K562 (cell line): ENCODE measurements around the gene SERPINA3. TPM values are rescaled to one million over a fixed set of nuclear protein-coding genes. Genes with fewer than 3 reads are reported as not detected.
A peak's percentile ranks its signal among the peaks of the same experiment; 100 is the strongest.

Experiments
- ATAC-seq: fragments of 200-7000 bp; cut with Tn5 transposase; 3 replicates; pipeline ENCODE4 v1.9.1; 2020; ENCODE audit warnings: moderate library complexity
- BruUV-seq: library from RNA; stranded (reverse); fragments of 400-500 nt; replicated peaks from 2 replicates; lab custom pipeline; 2021; lab: Mats Ljungman, UMichigan
- CTCF ChIA-PET: fragments of 300-600 bp; formaldehyde crosslinking; extraction: SDS; loops from one replicate; lab custom pipeline; 2021; ENCODE audit warnings: low intra/inter-chr PET ratio; lab: Yijun Ruan, JAX
- POLR2A ChIA-PET: fragments of 300-600, 350-650 bp; sonication (Branson Sonifier 250); formaldehyde crosslinking; extraction: SDS; loops from one replicate; lab custom pipeline; 2021; ENCODE audit warnings: antibody characterized with exemption, inconsistent platforms; lab: Yijun Ruan, JAX
- DNase-seq, 4 experiments: peaks; one replicate each; pipeline versions ENCODE4 v3.0.0 to v3.0.0-alpha.2; 2011 to 2018; ENCODE audit warnings: low spot score in 3 of 4, mixed read lengths in 3 of 4; ENCODE audit errors: extremely low read depth in 1 of 4
- FAIRE-seq: peaks from 2 replicates; lab custom pipeline; 2011; peaks lifted over from hg19 to GRCh38; lab: Jason Lieb, UNC
- H2AFZ ChIP-seq: 2 replicates; pipeline ENCODE4 v1.6.0; 2011; ENCODE audit warnings: low read depth, low read length, control low read depth, inconsistent platforms
- H3K27ac ChIP-seq: fragments of 200-600 bp; 3 replicates; pipeline ENCODE4 v1.8.0; 2011; ENCODE audit warnings: low read depth, mild to moderate bottlenecking, control low read depth, inconsistent platforms, low read length, moderate library complexity, mixed read lengths; ENCODE audit errors: extremely low read depth
- H3K27me3 ChIP-seq, 2 experiments: fragments of 300-600 bp in 1 of 2; 2 replicates in 1 of 2; 3 replicates in 1 of 2; pipeline versions ENCODE4 v1.6.0 to v1.8.0; 2011; ENCODE audit warnings: inconsistent platforms in 2 of 2, low read length in 2 of 2, mild to moderate bottlenecking in 1 of 2, mixed read lengths in 1 of 2, moderate library complexity in 1 of 2; ENCODE audit not compliant: control insufficient read depth in 2 of 2, insufficient read depth in 2 of 2
- H3K36me3 ChIP-seq: fragments of 300-600 bp; 3 replicates; pipeline ENCODE4 v1.8.0; 2011; ENCODE audit warnings: mild to moderate bottlenecking, low read length, inconsistent platforms; ENCODE audit not compliant: control insufficient read depth, insufficient read depth
- H3K4me1 ChIP-seq, 2 experiments: fragments of 200-600 bp in 1 of 2; replicated peaks in 1 of 2; 2 replicates in 1 of 2; 3 replicates in 1 of 2; pipeline versions ENCODE4 v1.5.1 to v1.8.0; 2011; ENCODE audit warnings: inconsistent platforms in 2 of 2, low read length in 2 of 2, mild to moderate bottlenecking in 1 of 2, mixed read lengths in 1 of 2, moderate library complexity in 1 of 2; ENCODE audit not compliant: control insufficient read depth in 2 of 2, insufficient read depth in 2 of 2
- H3K4me2 ChIP-seq: 2 replicates; pipeline ENCODE4 v1.6.1; 2011; ENCODE audit warnings: low read length, control low read depth, inconsistent platforms, mixed read lengths; ENCODE audit not compliant: insufficient read depth
- H3K4me3 ChIP-seq: fragments of 200-600 bp; sonication (generic), shearing (Covaris generic); 2 replicates; pipeline ENCODE4 v1.5.1; 2016; ENCODE audit warnings: control low read depth, inconsistent platforms
- H3K79me2 ChIP-seq: fragments of 200-600 bp; 3 replicates; pipeline ENCODE4 v1.8.0; 2011; ENCODE audit warnings: low read length, inconsistent platforms; ENCODE audit not compliant: control insufficient read depth, insufficient read depth
- H3K9ac ChIP-seq, 2 experiments: 2 replicates each; pipeline versions ENCODE4 v1.6.0 to v1.6.1; 2011; ENCODE audit warnings: low read depth in 2 of 2, low read length in 2 of 2, control low read depth in 1 of 2, inconsistent platforms in 1 of 2, mild to moderate bottlenecking in 1 of 2, mixed read lengths in 1 of 2; ENCODE audit not compliant: insufficient read depth in 1 of 2
- H3K9me1 ChIP-seq: one replicate; pipeline ENCODE4 v1.6.0; 2011; ENCODE audit warnings: inconsistent platforms, mild to moderate bottlenecking, low read length, moderate library complexity; ENCODE audit not compliant: control insufficient read depth, insufficient read depth
- H3K9me3 ChIP-seq: replicated peaks from 2 replicates; pipeline ENCODE4 v1.5.1; 2011; ENCODE audit warnings: low read depth, low read length, inconsistent platforms; ENCODE audit not compliant: control insufficient read depth, insufficient read depth
- H4K20me1 ChIP-seq: replicated peaks from 2 replicates; pipeline ENCODE4 v1.6.1; 2011; ENCODE audit warnings: low read length, inconsistent platforms, mixed read lengths; ENCODE audit not compliant: control insufficient read depth, insufficient read depth
- ATF3 ChIP-seq, 2 experiments: fragments of 450-650 bp in 1 of 2; sonication (generic) in 1 of 2; formaldehyde crosslinking in 1 of 2; IDR thresholded peaks in 1 of 2; conservative IDR thresholded peaks in 1 of 2; 2 replicates each; pipeline versions ENCODE4 v1.6.1 to v1.8.1; 2016 to 2023; ENCODE audit warnings: mild to moderate bottlenecking in 2 of 2, moderate library complexity in 2 of 2, inconsistent platforms in 1 of 2, missing genetic modification reagents in 1 of 2
- CCNT2 ChIP-seq: IDR thresholded peaks from 2 replicates; pipeline ENCODE4 v1.6.1; 2011; ENCODE audit warnings: borderline replicate concordance, low read depth, mild to moderate bottlenecking, moderate library complexity, mixed read lengths, low read length; ENCODE audit not compliant: insufficient read length; ENCODE audit errors: extremely low read depth
- CEBPB ChIP-seq: fragments of 450-650 bp; IDR thresholded peaks from 2 replicates; pipeline ENCODE4 v1.6.1; 2016; ENCODE audit warnings: missing genetic modification characterization, missing compliant biosample characterization
- CEBPG ChIP-seq, 3 experiments: fragments of 200-800 bp in 1 of 3; sonication (Bioruptor generic) in 1 of 3; sonication (generic) in 1 of 3; formaldehyde crosslinking in 1 of 3; IDR thresholded peaks in 2 of 3; conservative IDR thresholded peaks in 1 of 3; 2 replicates each; pipeline versions ENCODE4 v1.6.1 to v1.8.0; 2016 to 2022; ENCODE audit warnings: missing compliant biosample characterization in 2 of 3, missing genetic modification characterization in 2 of 3, mild to moderate bottlenecking in 1 of 3, missing genetic modification reagents in 1 of 3
- ETV5 ChIP-seq: sonication (generic); formaldehyde crosslinking; IDR thresholded peaks from 2 replicates; pipeline ENCODE4 v1.4.0; 2020; ENCODE audit warnings: low read depth, mild to moderate bottlenecking, missing genetic modification reagents
- FOXJ3 ChIP-seq: sonication (generic); formaldehyde crosslinking; IDR thresholded peaks from 2 replicates; pipeline ENCODE4 v1.4.0; 2020; ENCODE audit warnings: mild to moderate bottlenecking, missing genetic modification reagents
- HNRNPK ChIP-seq: fragments of 200-400 bp; formaldehyde crosslinking; IDR thresholded peaks from one replicate; pipeline ENCODE4 v1.6.1; 2018; ENCODE audit warnings: mild to moderate bottlenecking, low read depth, low read length; ENCODE audit not compliant: poor library complexity, severe bottlenecking
- ILK ChIP-seq: fragments of 450-650 bp; IDR thresholded peaks from 2 replicates; pipeline ENCODE4 v1.6.1; 2016; ENCODE audit warnings: missing genetic modification characterization, low read depth, mild to moderate bottlenecking, missing compliant biosample characterization, moderate library complexity, borderline replicate concordance
- RFX7 ChIP-seq: fragments of 250-450 bp; sonication (Bioruptor Pico); IDR thresholded peaks from 2 replicates; pipeline ENCODE4 v1.5.1; 2021; ENCODE audit warnings: mild to moderate bottlenecking
- TBP ChIP-seq: optimal IDR thresholded peaks from 2 replicates; pipeline ENCODE3; 2011; ENCODE audit warnings: low read depth, low read length, improper control_type of control experiment
- ZNF282 ChIP-seq: sonication (generic); formaldehyde crosslinking; IDR thresholded peaks from 2 replicates; pipeline ENCODE4 v1.8.1; 2023; ENCODE audit warnings: missing genetic modification reagents
- ZNF830 ChIP-seq: fragments of 250-450 bp; sonication (Bioruptor Pico); IDR thresholded peaks from 2 replicates; pipeline ENCODE4 v1.5.0; 2021; ENCODE audit warnings: mild to moderate bottlenecking
- WGBS: fragments of 100-300 bp; shearing (Covaris generic); methylation state at CpG from one replicate; pipeline ENCODE4 v1.1.6; 2016; ENCODE audit warnings: low coverage, mixed read lengths; ENCODE audit not compliant: insufficient coverage; ENCODE audit errors: missing lambda C conversion rate; 5-methylcytosine and 5-hydroxymethylcytosine counted together
- in situ Hi-C: fragments of 300-500 bp; cut with MboI; formaldehyde crosslinking; loops from 4 replicates; pipeline ENCODE4 v1.15.0; 2018; ENCODE audit warnings: inconsistent platforms, mixed read lengths
- intact Hi-C: fragments of 100-400 bp; cut with micrococcal nuclease; formaldehyde crosslinking; loops from 2 replicates; pipeline ENCODE4 v1.14.2; 2022
- polyA plus RNA-seq, 8 experiments: library from polyadenylated mRNA; depleted of rRNA in 4 of 8; stranded (reverse) in 5 of 8; unstranded in 3 of 8; fragments of >200 nt; fragmentation: Nextera tagmentation in 2 of 8; fragmentation: Illumina TruSeq in 1 of 8; extraction: Ambion mirVana in 2 of 8; extraction: Trizol in 1 of 8; gene quantifications; 2 replicates each; pipeline versions ENCODE4 v1.2.1 to v1.2.3, GENCODE V29; 2011 to 2014; ENCODE audit warnings: inconsistent platforms in 1 of 8, missing spikeins in 1 of 8
- total RNA-seq, 7 experiments: library from RNA; depleted of rRNA in 6 of 7; stranded (reverse); fragments of >200 nt in 6 of 7; fragmentation: Illumina TruSeq in 2 of 7; extraction: Trizol in 2 of 7; gene quantifications; 2 replicates each; pipeline versions ENCODE4 v1.2.1 to v1.2.3, GENCODE V29; 2011 to 2021; ENCODE audit warnings: low replicate concordance in 1 of 7

Gene SERPINA3
- total and polyA plus RNA-seq, 9 of the 15 experiments (the other 6 are each of a cell fraction or from before 2014, with no cell fraction given), result 2.3 TPM; not detected in 8

- Histone ChIP-seq H3K4me2 (no peak overlapping the region), H3K9ac (no peak overlapping the region), H4K20me1 (no peaks in the 10 kb centered on the region), H3K27me3 (no peaks in the 10 kb centered on the region), H2AFZ (no peak overlapping the region), H3K27ac (no peak overlapping the region), H3K4me1 (no peaks in the 10 kb centered on the region), H3K36me3 (no peaks in the 10 kb centered on the region), H3K9me1 (no peaks in the 10 kb centered on the region), H3K79me2 (no peaks in the 10 kb centered on the region)
- no peak for ATAC-seq
- WGBS, result 0% methylated on average over 10 of the region's 11 CpGs
- in situ Hi-C loops (no loop called here), intact Hi-C loops (no loop called here)
- no peak for FAIRE-seq
- DNase-seq, result no peak
- CTCF ChIA-PET, result no interaction called here
- no peak for TF ChIP-seq RFX7
- no peak for TF ChIP-seq CEBPG (CRISPR knock-in tag; IDR thresholded peaks at IDR 0.05)
- peak; percentile 68 to 76 for TF ChIP-seq CEBPG (tag; conservative IDR thresholded peaks at IDR 0.05 in 1 of 2, IDR thresholded peaks at IDR 0.05 in 1 of 2)
- no peak for TF ChIP-seq FOXJ3 (CRISPR knock-in tag)
- TF ChIP-seq TBP, result no peak
- TF ChIP-seq CEBPB (tag), result 0 out of 2 replicates have a peak, but pooled peaks have one; percentile 25
- no peak for TF ChIP-seq ILK (tag)
- TF ChIP-seq CCNT2, result no peak
- peak; percentile 79 for TF ChIP-seq ATF3 (IDR thresholded peaks at IDR 0.05)
- TF ChIP-seq ATF3 (CRISPR knock-in tag; conservative IDR thresholded peaks at IDR 0.05), result no peak
- no peak for TF ChIP-seq HNRNPK
- no peak for TF ChIP-seq ZNF282 (CRISPR knock-in tag)
- TF ChIP-seq ZNF830, result no peak
- no peak for TF ChIP-seq ETV5
- TF ChIP-seq, all 486 proteins: peak for 3
- Histone ChIP-seq H3K9me3 (no peaks in the 10 kb centered on the region), H3K4me3 (no peak overlapping the region)
- BruUV-seq, result no TSS peak
- POLR2A ChIA-PET, result no interaction called here
These were observed 13.2 kb upstream of the SERPINA3 start for GRCh38 chr14:94598816-94599655.
